Measurements from ENCODE around the gene OTOP1.

DNA sequence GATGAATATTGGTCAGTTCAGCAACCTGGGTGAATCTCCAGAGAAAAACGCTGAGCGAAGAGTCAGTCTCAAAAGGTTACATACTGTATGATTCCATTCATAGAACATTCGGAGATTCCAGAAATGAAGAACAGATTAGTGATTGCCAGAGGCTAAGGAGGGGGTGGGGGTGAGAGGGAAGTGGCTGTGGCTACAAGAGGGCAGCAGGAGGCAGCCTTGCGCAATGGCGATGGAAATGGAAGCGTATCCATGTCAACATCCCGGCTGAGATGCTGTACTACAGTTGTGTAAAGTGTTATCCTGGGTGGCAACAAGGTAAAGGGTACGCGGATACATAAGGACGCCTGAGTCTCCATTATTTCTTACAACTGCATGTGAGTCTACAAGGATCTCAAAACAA lies 45.2 kb upstream of the OTOP1 start:
- TF ChIP-seq, protein P1, sequence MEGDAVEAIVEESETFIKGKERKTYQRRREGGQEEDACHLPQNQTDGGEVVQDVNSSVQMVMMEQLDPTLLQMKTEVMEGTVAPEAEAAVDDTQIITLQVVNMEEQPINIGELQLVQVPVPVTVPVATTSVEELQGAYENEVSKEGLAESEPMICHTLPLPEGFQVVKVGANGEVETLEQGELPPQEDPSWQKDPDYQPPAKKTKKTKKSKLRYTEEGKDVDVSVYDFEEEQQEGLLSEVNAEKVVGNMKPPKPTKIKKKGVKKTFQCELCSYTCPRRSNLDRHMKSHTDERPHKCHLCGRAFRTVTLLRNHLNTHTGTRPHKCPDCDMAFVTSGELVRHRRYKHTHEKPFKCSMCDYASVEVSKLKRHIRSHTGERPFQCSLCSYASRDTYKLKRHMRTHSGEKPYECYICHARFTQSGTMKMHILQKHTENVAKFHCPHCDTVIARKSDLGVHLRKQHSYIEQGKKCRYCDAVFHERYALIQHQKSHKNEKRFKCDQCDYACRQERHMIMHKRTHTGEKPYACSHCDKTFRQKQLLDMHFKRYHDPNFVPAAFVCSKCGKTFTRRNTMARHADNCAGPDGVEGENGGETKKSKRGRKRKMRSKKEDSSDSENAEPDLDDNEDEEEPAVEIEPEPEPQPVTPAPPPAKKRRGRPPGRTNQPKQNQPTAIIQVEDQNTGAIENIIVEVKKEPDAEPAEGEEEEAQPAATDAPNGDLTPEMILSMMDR (IDR thresholded peaks at IDR 0.05), result no peak
- TF ChIP-seq POLR2A (IDR thresholded peaks at IDR 0.05) (no peak), POLR2AphosphoS5 (IDR thresholded peaks at IDR 0.05) (no peak)
